GM21576 (cell line): ENCODE results near the gene SRR.
A peak's percentile ranks its signal among the peaks of the same experiment; 100 is the strongest.
"Not testable (repeated sequence)": the region's sequence is repeated elsewhere in the genome, so short reads cannot be mapped to it uniquely, and the experiment has no call there.

Experiments
- ATAC-seq: cut with Tn5 transposase; IDR thresholded peaks from one replicate; pipeline ENCODE4 v1.9.1; 2021; ENCODE audit warnings: mild to moderate bottlenecking, moderate library complexity; ENCODE audit not compliant: unreplicated experiment

The SRR gene

DNA sequence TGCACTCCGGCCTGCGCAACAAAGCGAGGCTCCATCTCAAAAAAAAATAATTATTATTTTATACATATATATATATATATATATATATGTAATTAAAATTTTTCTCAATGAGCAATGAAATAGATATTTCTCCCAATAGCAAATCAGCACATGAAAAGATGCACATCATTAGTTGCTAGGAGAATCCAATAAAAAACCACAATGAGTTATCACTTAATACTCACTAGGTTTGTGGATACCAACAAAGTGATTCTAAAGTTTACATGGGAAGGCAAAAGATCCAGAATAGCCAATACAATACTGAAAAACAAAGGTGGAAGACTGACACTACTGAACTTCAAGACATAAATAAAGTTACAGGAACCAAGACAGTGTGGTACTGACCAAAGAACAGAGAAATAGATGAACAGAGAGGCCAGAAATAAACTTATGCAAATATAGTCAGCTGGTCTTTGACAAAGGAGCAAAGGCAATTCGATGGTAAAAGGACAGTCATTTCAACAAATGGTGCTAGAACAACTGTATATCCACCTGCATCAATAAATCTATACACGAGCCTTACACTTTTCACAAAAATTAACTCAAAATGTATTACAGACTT, 13.8 kb upstream of the SRR start:
- no peak for ATAC-seq

DNA sequence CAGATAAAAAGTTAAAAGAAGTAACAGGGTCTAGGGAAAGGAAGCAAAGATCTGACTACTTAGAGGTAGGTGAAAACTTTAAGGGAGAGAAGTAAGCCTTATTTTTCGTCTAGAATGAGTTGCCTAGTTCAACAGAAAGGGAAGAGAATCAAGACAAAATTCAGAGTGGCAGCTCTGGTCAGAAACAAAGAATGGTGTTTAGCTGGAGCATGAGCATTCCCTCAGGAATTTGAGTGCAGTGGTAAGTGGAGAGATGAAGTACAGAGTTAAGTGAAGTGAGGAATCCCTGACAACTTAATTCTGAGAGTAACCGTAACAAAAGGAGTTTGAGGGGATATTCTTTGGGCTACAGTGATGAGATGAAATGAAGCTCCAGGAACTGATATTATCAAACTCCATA, 11.7 kb upstream of the SRR start:
- ATAC-seq: no peak

DNA sequence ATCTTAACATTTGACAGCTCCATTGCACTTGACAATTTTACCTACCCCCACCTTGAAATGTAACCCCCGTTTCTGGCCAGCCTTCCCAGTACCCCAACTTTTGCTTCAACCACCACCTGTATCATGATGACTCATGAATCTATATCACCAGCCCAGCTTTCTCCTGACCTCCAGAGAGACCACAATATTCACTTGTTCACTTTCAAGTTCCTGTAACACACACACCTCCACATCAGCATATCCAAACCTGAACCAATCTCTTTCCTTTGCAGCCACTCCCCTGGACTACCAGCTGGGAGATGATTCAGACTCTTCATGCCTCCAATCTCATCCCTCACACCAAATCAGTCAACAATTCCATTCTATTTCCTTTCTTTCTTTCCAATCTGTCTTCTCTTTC, 8.2 kb upstream of the SRR start:
- ATAC-seq: no peak

GRCh38 chr17:2297023-2297422, 6.7 kb upstream of the SRR start:
- ATAC-seq: no peak

DNA sequence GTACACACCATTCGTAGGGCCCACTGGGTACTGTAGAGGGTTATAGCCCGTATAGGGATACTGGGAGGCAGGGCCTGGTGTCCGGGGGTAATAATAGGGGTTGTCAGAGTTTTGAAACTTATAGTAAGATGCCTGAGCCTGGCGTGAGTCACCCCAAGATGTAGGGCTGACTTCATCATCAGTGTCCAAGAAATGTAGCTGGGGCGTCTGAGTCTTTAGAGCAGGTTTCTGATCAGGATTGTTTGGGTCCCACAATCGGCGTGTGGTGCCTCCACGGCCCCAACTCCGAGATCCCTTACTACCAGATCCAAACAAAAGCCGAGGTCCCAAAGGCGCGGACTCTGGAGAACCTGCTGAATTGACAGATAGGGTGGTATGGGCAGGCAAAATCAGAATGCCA, 4.6 kb upstream of the SRR start:
- no peak for ATAC-seq

DNA sequence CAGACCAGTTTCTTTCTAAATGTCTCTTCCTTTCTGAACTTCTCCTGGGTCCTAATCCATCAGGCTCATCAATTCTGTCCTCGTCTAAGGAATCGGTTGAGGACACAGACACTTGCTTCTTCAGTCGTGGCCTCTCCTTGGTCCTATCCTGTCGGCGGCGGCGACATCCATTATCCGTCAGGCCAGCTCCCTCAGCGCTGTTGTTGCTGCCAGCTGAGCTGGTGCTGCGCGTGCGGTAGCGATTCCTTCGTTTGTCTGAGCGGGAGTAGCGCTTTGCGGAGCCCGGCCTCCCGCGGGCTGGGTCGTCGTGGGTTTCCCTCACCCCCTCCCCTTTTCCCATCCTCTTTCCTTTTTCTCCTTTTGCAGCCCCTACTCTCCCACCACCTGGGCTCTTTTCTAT, 4.0 kb upstream of the SRR start:
- no peak for ATAC-seq

DNA sequence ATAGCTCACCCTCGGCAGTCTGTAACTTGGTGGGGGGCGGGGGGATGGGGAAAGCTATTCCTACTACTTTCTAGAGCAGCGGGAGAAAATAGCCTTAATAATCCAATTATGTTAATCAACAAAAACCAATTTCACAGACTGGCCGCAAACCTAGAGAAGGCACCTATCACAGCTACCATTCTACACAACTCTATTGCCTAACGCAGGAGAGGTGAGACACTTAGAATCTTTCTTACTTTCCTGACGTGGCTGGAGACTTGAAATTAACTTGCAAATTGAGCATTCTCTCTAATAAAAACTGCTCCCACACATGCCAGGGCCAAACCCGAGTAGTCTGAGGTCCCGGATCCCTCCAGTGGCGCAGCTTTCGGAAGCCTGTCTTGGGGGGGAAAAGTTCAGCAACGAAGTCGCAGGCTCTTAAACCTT, 959 bp upstream of the SRR start:
- no peak for ATAC-seq

GRCh38 chr17:2304931-2305330, 1.2 kb downstream of the SRR start:
- ATAC-seq: no peak

DNA sequence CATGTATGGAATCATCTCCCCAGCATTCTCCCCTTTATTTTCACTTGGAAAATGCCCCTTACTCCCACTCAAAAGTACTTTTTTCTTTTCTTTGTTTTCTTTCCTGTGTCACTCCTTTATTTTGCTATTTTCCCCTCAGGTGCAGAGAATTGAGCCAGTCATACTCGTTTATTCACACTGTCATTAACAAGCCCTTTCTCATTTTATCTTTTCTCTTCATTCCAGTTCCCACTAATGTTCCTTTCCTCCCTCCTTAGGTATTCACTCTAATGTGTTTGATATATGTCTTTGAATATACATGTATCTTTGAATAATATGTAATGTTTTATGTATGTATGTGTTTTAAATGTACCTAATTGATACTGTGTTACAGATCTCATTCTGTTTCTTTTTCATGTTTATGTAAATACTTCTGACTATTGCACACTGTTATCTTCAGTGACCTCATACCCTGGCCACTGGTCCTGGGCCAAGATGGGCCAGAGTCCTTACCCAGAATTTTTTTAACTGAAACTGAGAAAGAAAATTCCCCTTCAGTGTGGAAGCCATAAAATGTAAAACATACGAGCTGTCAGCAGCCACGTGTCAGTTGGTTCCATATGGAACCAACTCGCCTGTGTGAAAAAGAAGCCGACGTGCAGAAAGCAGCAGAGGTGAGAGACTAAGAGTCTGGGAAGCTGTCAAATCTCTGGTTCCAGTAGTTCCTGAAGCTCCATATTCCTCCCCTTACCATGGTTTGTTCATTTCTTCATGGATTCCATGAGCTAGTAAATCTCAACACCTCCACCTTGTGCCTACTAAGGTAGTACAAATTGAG, 5.8 kb downstream of the SRR start:
- ATAC-seq: no peak

DNA sequence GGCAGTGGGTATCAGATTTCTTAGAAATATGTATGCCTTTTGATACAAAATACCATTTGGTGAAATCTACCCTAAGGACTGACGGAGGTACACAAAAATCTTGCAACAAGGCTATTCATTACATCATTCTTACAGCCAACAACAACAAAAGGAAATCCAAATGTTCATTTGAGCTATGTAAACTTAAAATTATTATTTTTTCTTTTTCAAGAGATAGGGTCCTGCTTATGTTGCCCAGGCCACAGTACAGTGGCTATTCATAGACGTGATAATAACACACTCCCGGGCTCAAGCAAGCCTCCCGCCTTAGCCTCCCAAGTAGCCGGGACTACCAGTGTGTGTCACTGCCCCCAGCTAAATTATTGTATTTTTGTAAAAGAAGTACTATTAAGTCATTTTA, 9.0 kb downstream of the SRR start:
- no peak for ATAC-seq

GRCh38 chr17:2316916-2317205, 13.1 kb downstream of the SRR start:
- ATAC-seq: not testable (repeated sequence)

- ATAC-seq: no peak
These were observed 14.0 kb downstream of the SRR start for GRCh38 chr17:2317796-2318195.

GRCh38 chr17:2319051-2319450, 15.3 kb downstream of the SRR start:
- no peak for ATAC-seq

DNA sequence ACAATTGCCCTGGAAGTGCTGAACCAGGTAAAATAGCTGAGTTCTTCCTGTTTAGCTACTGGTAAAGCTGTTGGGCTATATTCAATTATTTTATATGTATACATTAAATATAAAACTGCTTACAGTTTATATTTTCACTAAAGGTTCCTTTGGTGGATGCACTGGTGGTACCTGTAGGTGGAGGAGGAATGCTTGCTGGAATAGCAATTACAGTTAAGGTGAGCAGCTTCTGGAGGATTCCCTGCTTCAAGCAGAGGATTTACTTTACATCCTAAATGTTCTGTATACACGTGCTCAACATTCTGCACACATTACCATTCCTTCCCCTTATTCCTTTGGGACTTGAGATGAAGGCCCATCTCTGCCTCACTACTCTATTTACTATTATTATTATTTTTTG, 17.6 kb downstream of the SRR start:
- no peak for ATAC-seq

DNA sequence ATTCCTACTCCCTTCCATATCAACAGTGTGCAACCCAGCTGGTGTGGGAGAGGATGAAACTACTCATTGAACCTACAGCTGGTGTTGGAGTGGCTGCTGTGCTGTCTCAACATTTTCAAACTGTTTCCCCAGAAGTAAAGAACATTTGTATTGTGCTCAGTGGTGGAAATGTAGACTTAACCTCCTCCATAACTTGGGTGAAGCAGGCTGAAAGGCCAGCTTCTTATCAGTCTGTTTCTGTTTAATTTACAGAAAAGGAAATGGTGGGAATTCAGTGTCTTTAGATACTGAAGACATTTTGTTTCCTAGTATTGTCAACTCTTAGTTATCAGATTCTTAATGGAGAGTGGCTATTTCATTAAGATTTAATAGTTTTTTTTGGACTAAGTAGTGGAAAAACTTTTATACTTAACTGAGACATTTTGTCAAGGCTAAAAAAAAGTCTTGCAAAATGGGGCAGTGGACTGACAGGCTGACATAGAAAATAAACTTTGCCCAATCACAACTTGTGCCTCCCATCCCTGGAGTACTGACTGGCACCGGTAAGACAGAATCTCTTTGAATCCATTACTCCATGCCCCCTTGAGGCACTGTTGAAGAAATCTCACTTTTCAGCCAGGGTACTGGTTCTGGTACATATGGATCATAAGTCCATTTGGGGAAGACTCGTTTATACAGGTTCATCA, 20.0 kb downstream of the SRR start:
- no peak for ATAC-seq

GRCh38 chr17:2331303-2331702, 27.6 kb downstream of the SRR start:
- no peak for ATAC-seq

- ATAC-seq: no peak
These were observed 32.0 kb downstream of the SRR start for GRCh38 chr17:2335726-2336214.

- peak; percentile 80 for ATAC-seq
These were observed 32.6 kb downstream of the SRR start, which contains the start of gene TSR1 for GRCh38 chr17:2336215-2336851. TSS of gene TSR1 (minus strand) at chr17:2336457. CDS start at chr17:2336427, 30 bp downstream.

GRCh38 chr17:2336852-2337543, 33.2 kb downstream of the SRR start, which contains the start of gene SGSM2:
TSS of gene SGSM2 (plus strand) at chr17:2337501. CDS start at chr17:2337689, 188 bp downstream.
- peak; percentile 23 for ATAC-seq

- ATAC-seq: peak; percentile 10
These were observed 34.0 kb downstream of the SRR start for GRCh38 chr17:2337544-2338314.
